H9 (cell line): ENCODE results near the gene TRH. TPM values are rescaled to one million over a fixed set of nuclear protein-coding genes. Genes with fewer than 3 reads are reported as not detected.
"Not testable (repeated sequence)": the region's sequence is repeated elsewhere in the genome, so short reads cannot be mapped to it uniquely, and the experiment has no call there.

Experiments
- DNase-seq: peaks from one replicate; pipeline ENCODE4 v3.0.0-alpha.2; 2017
- H2AFZ ChIP-seq: one replicate; pipeline ENCODE4 v1.6.1; 2013; ENCODE audit warnings: mild to moderate bottlenecking, low read length, control low read depth, moderate library complexity
- H2AK5ac ChIP-seq: 2 replicates; pipeline ENCODE4 v1.6.1; 2013; ENCODE audit warnings: low read length, control low read depth, mixed read lengths; ENCODE audit not compliant: insufficient read length
- H2BK120ac ChIP-seq: one replicate; pipeline ENCODE4 v1.6.1; 2013; ENCODE audit warnings: low read depth, mild to moderate bottlenecking, low read length, control low read depth, inconsistent platforms; ENCODE audit not compliant: poor library complexity, severe bottlenecking
- H2BK12ac ChIP-seq: 2 replicates; pipeline ENCODE4 v1.6.1; 2013; ENCODE audit warnings: low read length, control low read depth, mixed read lengths, low read depth; ENCODE audit not compliant: insufficient read length
- H2BK15ac ChIP-seq: 2 replicates; pipeline ENCODE4 v1.6.1; 2013; ENCODE audit warnings: low read depth, low read length, control low read depth
- H2BK20ac ChIP-seq: one replicate; pipeline ENCODE4 v1.6.1; 2013; ENCODE audit warnings: low read depth, mild to moderate bottlenecking, low read length, control low read depth, inconsistent platforms; ENCODE audit not compliant: poor library complexity, severe bottlenecking
- H2BK5ac ChIP-seq: 2 replicates; pipeline ENCODE4 v1.6.1; 2013; ENCODE audit warnings: low read length, control low read depth, mixed read lengths; ENCODE audit not compliant: insufficient read length
- H3K14ac ChIP-seq: 2 replicates; pipeline ENCODE4 v1.6.1; 2013; ENCODE audit warnings: low read length, control low read depth; ENCODE audit not compliant: insufficient read depth
- H3K18ac ChIP-seq: 2 replicates; pipeline ENCODE4 v1.6.1; 2013; ENCODE audit warnings: low read depth, mild to moderate bottlenecking, mixed read lengths, low read length, control low read depth; ENCODE audit not compliant: insufficient read length
- H3K23ac ChIP-seq: 2 replicates; pipeline ENCODE4 v1.6.1; 2013; ENCODE audit warnings: low read length, control low read depth, mixed read lengths, low read depth; ENCODE audit not compliant: insufficient read length
- H3K23me2 ChIP-seq: 2 replicates; pipeline ENCODE4 v1.6.1; 2013; ENCODE audit warnings: low read depth, mild to moderate bottlenecking, mixed read lengths, low read length, control low read depth; ENCODE audit not compliant: insufficient read length, poor library complexity, severe bottlenecking
- H3K27ac ChIP-seq: 2 replicates; pipeline ENCODE4 v1.5.1; 2013; ENCODE audit warnings: low read length, control low read depth, mixed read lengths, low read depth; ENCODE audit not compliant: insufficient read length
- H3K27me3 ChIP-seq: 2 replicates; pipeline ENCODE4 v1.6.1; 2013; ENCODE audit warnings: low read length, control low read depth, inconsistent platforms; ENCODE audit not compliant: insufficient read depth
- H3K4ac ChIP-seq: 2 replicates; pipeline ENCODE4 v1.6.1; 2013; ENCODE audit warnings: low read depth, mild to moderate bottlenecking, control low read depth, inconsistent platforms, low read length, moderate library complexity
- H3K4me1 ChIP-seq: 2 replicates; pipeline ENCODE4 v1.6.1; 2013; ENCODE audit warnings: low read length, control low read depth, inconsistent platforms; ENCODE audit not compliant: insufficient read depth
- H3K4me2 ChIP-seq: 2 replicates; pipeline ENCODE4 v1.6.1; 2013; ENCODE audit warnings: low read length, control low read depth, mixed read lengths; ENCODE audit not compliant: insufficient read length, insufficient read depth
- H3K56ac ChIP-seq: 2 replicates; pipeline ENCODE4 v1.6.1; 2013; ENCODE audit warnings: low read depth, mild to moderate bottlenecking, mixed read lengths, low read length, control low read depth; ENCODE audit not compliant: insufficient read length
- H3K79me1 ChIP-seq: 2 replicates; pipeline ENCODE4 v1.6.1; 2013; ENCODE audit warnings: low read depth, mild to moderate bottlenecking, moderate library complexity, low read length, control low read depth, inconsistent platforms; ENCODE audit not compliant: insufficient read depth, poor library complexity, severe bottlenecking
- H3K79me2 ChIP-seq: 2 replicates; pipeline ENCODE4 v1.6.1; 2013; ENCODE audit warnings: low read length, control low read depth, inconsistent platforms; ENCODE audit not compliant: insufficient read depth
- H3K9ac ChIP-seq: 2 replicates; pipeline ENCODE4 v1.6.1; 2013; ENCODE audit warnings: low read length, control low read depth, mixed read lengths; ENCODE audit not compliant: insufficient read length; ENCODE audit errors: extremely low read depth
- H3K9me3 ChIP-seq: one replicate; pipeline ENCODE4 v1.6.1; 2013; ENCODE audit warnings: low read depth, low read length, inconsistent platforms; ENCODE audit not compliant: control insufficient read depth
- H3T11ph ChIP-seq: one replicate; pipeline ENCODE4 v1.6.1; 2013; ENCODE audit warnings: mild to moderate bottlenecking, low read length, control low read depth, inconsistent platforms
- H4K20me1 ChIP-seq: one replicate; pipeline ENCODE4 v1.6.1; 2013; ENCODE audit not compliant: control insufficient read depth, insufficient read length, insufficient read depth
- H4K5ac ChIP-seq: 2 replicates; pipeline ENCODE4 v1.6.1; 2013; ENCODE audit warnings: low read depth, mild to moderate bottlenecking, mixed read lengths, low read length, control low read depth; ENCODE audit not compliant: insufficient read length
- H4K8ac ChIP-seq: replicated peaks from 2 replicates; pipeline ENCODE4 v1.6.1; 2013; ENCODE audit warnings: low read length, control low read depth, mixed read lengths, low read depth; ENCODE audit not compliant: insufficient read length
- H4K91ac ChIP-seq: 2 replicates; pipeline ENCODE4 v1.6.1; 2013; ENCODE audit warnings: low read depth, mild to moderate bottlenecking, moderate library complexity, mixed read lengths, low read length, control low read depth; ENCODE audit not compliant: insufficient read length
- H3K27ac Mint-ChIP-seq, 3 experiments: 2 replicates in 2 of 3; 3 replicates in 1 of 3; pipeline ENCODE4 v1.8.0; 2020 to 2021; ENCODE audit warnings: mixed read lengths in 3 of 3, mild to moderate bottlenecking in 1 of 3, moderate library complexity in 1 of 3
- H3K27me3 Mint-ChIP-seq: 2 replicates; pipeline ENCODE4 v1.8.0; 2021; ENCODE audit warnings: low read depth, mild to moderate bottlenecking, moderate library complexity, mixed read lengths
- H3K36me3 Mint-ChIP-seq, 3 experiments: 2 replicates in 2 of 3; 3 replicates in 1 of 3; pipeline ENCODE4 v1.8.0; 2020 to 2021; ENCODE audit warnings: low read depth in 3 of 3, mixed read lengths in 3 of 3; ENCODE audit not compliant: insufficient read depth in 1 of 3
- H3K4me1 Mint-ChIP-seq, 2 experiments: 2 replicates each; pipeline ENCODE4 v1.8.0; 2020; ENCODE audit warnings: mixed read lengths in 2 of 2
- H3K4me3 Mint-ChIP-seq, 2 experiments: 2 replicates in 1 of 2; 3 replicates in 1 of 2; pipeline ENCODE4 v1.8.0; 2020 to 2021; ENCODE audit warnings: mild to moderate bottlenecking in 2 of 2, mixed read lengths in 2 of 2, moderate library complexity in 1 of 2
- H3K9me3 Mint-ChIP-seq, 2 experiments: 2 replicates in 1 of 2; 3 replicates in 1 of 2; pipeline ENCODE4 v1.8.0; 2020; ENCODE audit warnings: mild to moderate bottlenecking in 2 of 2, mixed read lengths in 2 of 2, moderate library complexity in 1 of 2
- CTCF ChIP-seq: fragments of 200-600 bp; sonication (generic); conservative IDR thresholded peaks from 3 replicates; pipeline ENCODE4 v1.8.0; 2021; ENCODE audit warnings: antibody characterized with exemption, mild to moderate bottlenecking
- WGBS: extraction: QIAGEN DNeasy Blood & Tissue Kit; methylation state at CpG from one replicate; pipeline ENCODE4 v1.1.7; 2013; ENCODE audit warnings: missing lambda C conversion rate, low lambda C conversion rate, mixed read lengths; ENCODE audit not compliant: insufficient read length; ENCODE audit errors: extremely low coverage; 5-methylcytosine and 5-hydroxymethylcytosine counted together
- total RNA-seq: library from RNA; stranded (reverse); gene quantifications from 2 replicates; pipeline ENCODE4 v1.2.1, GENCODE V29; 2021

Gene TRH
- total RNA-seq, 1 experiment from 2014 or later, result not detected

- Histone ChIP-seq H3K9ac (no peak overlapping the region), H2AK5ac (no peak overlapping the region), H4K5ac (no peak overlapping the region), H4K20me1 (no peaks in the 10 kb centered on the region), H2BK120ac (no peak overlapping the region), H2BK15ac (no peak overlapping the region), H3K56ac (no peak overlapping the region), H3K27me3 (no peaks in the 10 kb centered on the region), H4K91ac (no peak overlapping the region), H3K23me2 (no peaks in the 10 kb centered on the region), H3K4me1 (no peaks in the 10 kb centered on the region), H3K18ac (no peak overlapping the region), H3K14ac (no peak overlapping the region), H3K9me3 (no peaks in the 10 kb centered on the region), H3K27ac (no peak overlapping the region), H2BK12ac (no peak overlapping the region), H3K23ac (no peak overlapping the region), H2BK5ac (no peak overlapping the region), H2BK20ac (no peak overlapping the region), H3K79me2 (no peaks in the 10 kb centered on the region), H3K4ac (no peak overlapping the region), H3K4me2 (no peak overlapping the region), H3K79me1 (no peaks in the 10 kb centered on the region), H2AFZ (no peak overlapping the region), H4K8ac (no peak overlapping the region), H3T11ph (no peak overlapping the region)
- TF ChIP-seq CTCF, result no peak
- Mint-ChIP-seq H3K27ac (no peak overlapping the region; a peak in 1 of 7 replicates), H3K4me1 (no peaks in the 10 kb centered on the region), H3K36me3 (peaks cover 0 to 3% (median 0%) of the 10 kb centered on the region in 3 experiments; a peak in 3 of 7 replicates), H3K9me3 (peaks cover 3 to 7% of the 10 kb centered on the region in 2 experiments; a peak in 3 of 5 replicates), H3K27me3 (peaks cover 12% of the 10 kb centered on the region), H3K4me3 (no peak overlapping the region)
- no peak for DNase-seq
- no CpG with 5 or more reads among the region's 11 CpGs for WGBS
Measured at GRCh38 chr3:130014526-130014925, 40.0 kb downstream of the TRH start.

GRCh38 chr3:130017661-130018060 is 43.1 kb downstream of the TRH start:
- not testable (repeated sequence) for H3K27ac Mint-ChIP-seq, H2AFZ ChIP-seq, H3T11ph ChIP-seq, H3K27me3 Mint-ChIP-seq, H3K9me3 ChIP-seq, H3K79me1 ChIP-seq, H3K79me2 ChIP-seq, H2BK15ac ChIP-seq, H4K5ac ChIP-seq, H3K14ac ChIP-seq, H2BK12ac ChIP-seq, H3K18ac ChIP-seq, H4K91ac ChIP-seq, H2BK5ac ChIP-seq, H2BK120ac ChIP-seq, H3K4me1 Mint-ChIP-seq, H4K20me1 ChIP-seq, H3K27ac ChIP-seq, H3K27me3 ChIP-seq, DNase-seq, H2BK20ac ChIP-seq, H3K36me3 Mint-ChIP-seq, H3K9me3 Mint-ChIP-seq, H2AK5ac ChIP-seq, H3K4me1 ChIP-seq, H3K4me2 ChIP-seq, H3K23ac ChIP-seq, H3K56ac ChIP-seq, H3K9ac ChIP-seq, H3K23me2 ChIP-seq, H4K8ac ChIP-seq, H3K4me3 Mint-ChIP-seq, H3K4ac ChIP-seq
- no CpG with 5 or more reads among the region's 13 CpGs for WGBS
